A673 (cell line): ENCODE data around the gene NCKAP5. TPM values are rescaled to one million over a fixed set of nuclear protein-coding genes. Genes with fewer than 3 reads are reported as not detected.

Experiments
- BruUV-seq: library from RNA; stranded (reverse); fragments of 400-500 nt; replicated peaks from 2 replicates; lab custom pipeline; 2021; lab: Mats Ljungman, UMichigan
- CTCF ChIA-PET: fragments of 300-600 bp; sonication (Branson Sonifier 250); formaldehyde crosslinking; loops from one replicate; lab custom pipeline; 2022; ENCODE audit warnings: antibody characterized with exemption; lab: Charles Lee
- POLR2A ChIA-PET: fragments of 300-600 bp; sonication (Branson Sonifier 250); formaldehyde crosslinking; loops from one replicate; lab custom pipeline; 2022; ENCODE audit warnings: antibody characterized with exemption; ENCODE audit not compliant: low non-redundant PET; lab: Charles Lee
- DNase-seq: peaks from one replicate; pipeline ENCODE4 v3.0.0-alpha.2; 2015; ENCODE audit warnings: low spot score
- H3K27ac ChIP-seq: fragments of 200-600 bp; sonication (generic); 2 replicates; pipeline ENCODE4 v1.5.1; 2016; ENCODE audit warnings: mixed run types, low read depth, mild to moderate bottlenecking, mixed read lengths, antibody characterized with exemption, low read length; ENCODE audit not compliant: poor library complexity, severe bottlenecking
- H3K27me3 ChIP-seq: fragments of 200-600 bp; sonication (generic); replicated peaks from 2 replicates; pipeline ENCODE4 v1.6.1; 2017; ENCODE audit warnings: mixed run types, low read depth, mild to moderate bottlenecking, mixed read lengths, antibody characterized with exemption, low read length; ENCODE audit not compliant: insufficient read depth, poor library complexity
- H3K36me3 ChIP-seq: fragments of 200-600 bp; sonication (generic); 2 replicates; pipeline ENCODE4 v1.6.1; 2016; ENCODE audit warnings: mixed run types, mild to moderate bottlenecking, mixed read lengths, antibody characterized with exemption, low read length; ENCODE audit not compliant: insufficient read depth, poor library complexity, severe bottlenecking
- H3K4me1 ChIP-seq: fragments of 200-600 bp; sonication (generic); 2 replicates; pipeline ENCODE4 v1.6.1; 2017; ENCODE audit warnings: mixed run types, mild to moderate bottlenecking, mixed read lengths, antibody characterized with exemption, low read length; ENCODE audit not compliant: insufficient read depth, poor library complexity, severe bottlenecking
- H3K4me3 ChIP-seq: fragments of 200-600 bp; sonication (generic); 2 replicates; pipeline ENCODE4 v1.5.1; 2016; ENCODE audit warnings: low read depth, mixed run types, mild to moderate bottlenecking, mixed read lengths, low read length; ENCODE audit not compliant: poor library complexity, severe bottlenecking
- H3K9me3 ChIP-seq: fragments of 200-600 bp; sonication (generic); 2 replicates; pipeline ENCODE4 v1.6.1; 2016; ENCODE audit warnings: mixed run types, low read depth, mild to moderate bottlenecking, mixed read lengths, antibody characterized with exemption, low read length; ENCODE audit not compliant: poor library complexity, severe bottlenecking
- CTCF ChIP-seq: fragments of 300-800, 200-600 bp; sonication (generic); conservative IDR thresholded peaks from 2 replicates; pipeline ENCODE4 v1.5.1; 2017; ENCODE audit warnings: low read depth, mild to moderate bottlenecking, antibody characterized with exemption, low read length, moderate library complexity, mixed read lengths
- EZH2 ChIP-seq: fragments of 200-600 bp; sonication (generic); IDR thresholded peaks from 2 replicates; pipeline ENCODE4 v1.6.1; 2017; ENCODE audit warnings: borderline replicate concordance, low read depth, mild to moderate bottlenecking, mixed read lengths, antibody characterized with exemption, low read length; ENCODE audit not compliant: poor library complexity, severe bottlenecking
- intact Hi-C: fragments of 100-400 bp; cut with micrococcal nuclease; formaldehyde crosslinking; loops from one replicate; pipeline ENCODE4 v1.10.0; 2022; ENCODE audit not compliant: unreplicated experiment
- total RNA-seq: library from RNA; stranded (reverse); gene quantifications from 2 replicates; pipeline ENCODE4 v1.2.3, GENCODE V29; 2021

Gene NCKAP5
- total RNA-seq, 1 experiment from 2014 or later = 26.6 TPM

GRCh38 chr2:133437492-133437891, 130.8 kb downstream of the NCKAP5 start:
- Histone ChIP-seq H3K4me1 (peaks cover 63% of the 10 kb centered on the region), H3K36me3 (no peaks in the 10 kb centered on the region), H3K27ac (no peak overlapping the region), H3K4me3 (no peak overlapping the region), H3K27me3 (no peaks in the 10 kb centered on the region), H3K9me3 (no peaks in the 10 kb centered on the region)
- BruUV-seq = no TSS peak
- intact Hi-C loops = no loop called here
- no peak for DNase-seq
- no peak for TF ChIP-seq EZH2
- no peak for TF ChIP-seq CTCF
- CTCF ChIA-PET = no interaction called here
- POLR2A ChIA-PET = no interaction called here

- TF ChIP-seq CTCF (0 out of 2 replicates have a peak, but pooled peaks have one; percentile 16), EZH2 (no peak)
- H3K27me3 ChIP-seq = no peaks in the 10 kb centered on the region
- peak overlapping the region; percentile 12 for H3K27ac ChIP-seq
- H3K4me1 ChIP-seq = peaks cover 58% of the 10 kb centered on the region
- no TSS peak for BruUV-seq
- DNase-seq = peak; percentile 84
- ChIA-PET POLR2A (interaction anchor here (0.6 kb wide), 1 partner anchor 125 kb away, joined by 3 read pairs; no protein-coding TSS in a partner anchor), CTCF (no interaction called here)
- H3K9me3 ChIP-seq = no peaks in the 10 kb centered on the region
- H3K36me3 ChIP-seq = no peaks in the 10 kb centered on the region
- intact Hi-C loops = no loop called here
- no peak overlapping the region for H3K4me3 ChIP-seq
These were observed 133.1 kb downstream of the NCKAP5 start for GRCh38 chr2:133434959-133435668.

DNA sequence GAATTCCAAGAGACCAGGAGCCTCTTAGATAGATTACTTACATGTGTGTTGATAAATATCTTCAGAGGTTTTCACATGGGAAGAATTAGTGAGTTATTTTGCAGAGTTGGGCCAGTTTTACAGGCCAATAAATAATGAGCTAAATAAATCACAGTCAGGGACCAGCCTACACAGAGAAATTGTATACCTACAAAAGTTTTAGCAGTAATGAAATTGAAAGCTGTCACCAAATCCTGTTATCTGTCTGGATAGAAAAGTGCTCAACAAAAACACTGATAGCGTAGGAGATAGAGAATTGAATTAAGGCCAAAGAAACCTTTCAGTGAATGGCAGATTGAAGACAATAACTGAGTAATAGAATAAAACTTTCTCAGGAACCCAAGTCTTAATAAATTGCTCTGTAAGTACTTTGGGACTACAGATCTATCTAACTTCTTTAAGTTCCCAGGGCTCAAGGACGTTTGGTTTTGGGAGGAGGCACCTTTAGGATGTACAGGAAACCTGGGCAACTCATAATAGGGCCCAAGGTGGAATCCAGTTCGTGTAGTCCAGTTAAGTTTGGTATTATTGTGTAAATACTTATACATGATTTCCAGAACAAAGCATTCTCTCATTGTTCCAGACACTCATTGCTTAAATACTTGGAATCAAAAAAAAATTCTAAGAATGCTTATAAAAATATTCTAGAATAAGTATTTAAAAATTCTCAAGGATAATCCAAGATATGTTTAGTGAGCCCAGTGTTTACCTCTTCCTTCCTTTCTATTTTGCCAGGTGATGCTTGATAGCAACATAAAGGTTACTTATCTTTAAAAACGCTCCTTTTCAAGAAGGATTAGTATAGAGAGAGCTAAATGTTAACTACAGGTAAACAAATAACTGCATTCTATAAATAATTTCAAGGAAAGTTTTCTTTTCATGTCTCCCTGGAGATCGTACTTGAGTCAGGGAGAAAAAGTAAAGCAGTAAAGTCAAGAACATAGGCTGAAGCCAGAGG, 134.5 kb downstream of the NCKAP5 start:
- Histone ChIP-seq H3K27me3 (no peaks in the 10 kb centered on the region), H3K4me1 (peaks cover 45% of the 10 kb centered on the region), H3K9me3 (no peaks in the 10 kb centered on the region), H3K4me3 (no peak overlapping the region), H3K27ac (no peak overlapping the region), H3K36me3 (no peaks in the 10 kb centered on the region)
- TF ChIP-seq EZH2 (no peak), CTCF (no peak)
- intact Hi-C loops = no loop called here
- BruUV-seq = no TSS peak
- POLR2A ChIA-PET = no interaction called here
- DNase-seq = no peak
- CTCF ChIA-PET = no interaction called here
